ENCODE measurements around the gene PHACTR2.

- TF ChIP-seq, protein P1, sequence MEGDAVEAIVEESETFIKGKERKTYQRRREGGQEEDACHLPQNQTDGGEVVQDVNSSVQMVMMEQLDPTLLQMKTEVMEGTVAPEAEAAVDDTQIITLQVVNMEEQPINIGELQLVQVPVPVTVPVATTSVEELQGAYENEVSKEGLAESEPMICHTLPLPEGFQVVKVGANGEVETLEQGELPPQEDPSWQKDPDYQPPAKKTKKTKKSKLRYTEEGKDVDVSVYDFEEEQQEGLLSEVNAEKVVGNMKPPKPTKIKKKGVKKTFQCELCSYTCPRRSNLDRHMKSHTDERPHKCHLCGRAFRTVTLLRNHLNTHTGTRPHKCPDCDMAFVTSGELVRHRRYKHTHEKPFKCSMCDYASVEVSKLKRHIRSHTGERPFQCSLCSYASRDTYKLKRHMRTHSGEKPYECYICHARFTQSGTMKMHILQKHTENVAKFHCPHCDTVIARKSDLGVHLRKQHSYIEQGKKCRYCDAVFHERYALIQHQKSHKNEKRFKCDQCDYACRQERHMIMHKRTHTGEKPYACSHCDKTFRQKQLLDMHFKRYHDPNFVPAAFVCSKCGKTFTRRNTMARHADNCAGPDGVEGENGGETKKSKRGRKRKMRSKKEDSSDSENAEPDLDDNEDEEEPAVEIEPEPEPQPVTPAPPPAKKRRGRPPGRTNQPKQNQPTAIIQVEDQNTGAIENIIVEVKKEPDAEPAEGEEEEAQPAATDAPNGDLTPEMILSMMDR (IDR thresholded peaks at IDR 0.05): no peak
- TF ChIP-seq POLR2A (IDR thresholded peaks at IDR 0.05): no peak
Observed at GRCh38 chr6:143711714-143712113, 33.9 kb downstream of the PHACTR2 start.

Data from body of pancreas (tissue), 4 donors.